ENCODE data around the gene CAMK2G. TPM values are rescaled to one million over a fixed set of nuclear protein-coding genes. Genes with fewer than 3 reads are reported as not detected.
"Not testable (repeated sequence)": the region's sequence is repeated elsewhere in the genome, so short reads cannot be mapped to it uniquely, and the experiment has no call there.

Gene CAMK2G
- total RNA-seq, 2 donors from 2014 or later = 41.9 to 47.8 TPM

DNA sequence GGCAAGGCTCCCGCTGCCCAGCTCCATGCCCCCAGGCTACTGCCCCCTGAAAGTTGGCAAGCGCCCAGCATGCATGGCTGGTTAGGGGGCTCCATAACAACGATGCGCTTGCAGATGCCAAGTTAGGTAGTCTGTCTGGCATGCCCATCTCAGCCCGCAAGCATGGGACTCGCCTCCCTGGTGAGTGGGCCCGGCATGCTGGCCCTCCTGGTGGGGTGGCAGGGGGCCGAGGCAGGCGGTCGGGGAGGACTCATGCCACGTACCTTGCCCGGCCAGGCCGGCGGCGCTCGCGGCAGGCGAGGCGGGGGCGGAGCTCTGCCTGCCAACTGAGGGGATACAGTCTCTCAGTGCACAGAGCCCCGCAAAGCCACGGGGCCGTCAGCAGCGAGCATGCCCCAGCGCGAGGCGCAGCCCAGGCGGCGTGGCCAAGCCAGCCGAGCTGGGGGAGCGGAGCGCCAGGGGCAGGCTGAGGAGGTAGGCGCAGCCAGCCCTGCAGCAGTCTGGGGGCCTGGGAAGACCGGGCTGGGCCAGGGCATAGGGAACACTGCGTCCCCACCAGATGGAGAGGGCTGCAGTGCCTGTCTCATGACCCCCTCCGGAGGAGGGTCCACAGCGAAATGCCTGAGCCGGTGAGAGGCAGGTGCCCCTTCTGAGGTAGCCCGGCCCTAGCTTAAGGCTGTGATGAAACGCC is 34.9 kb downstream of the CAMK2G start:
- Histone ChIP-seq H3K4me3 (no peak overlapping the region), H3K27ac (no peak overlapping the region), H3K36me3 (peaks cover 3 to 17% of the 10 kb centered on the region in 2 donors), H3K9me3 (no peaks in the 10 kb centered on the region), H3K4me1 (replicated peaks) (no peaks in the 10 kb centered on the region), H3K27me3 (replicated peaks; ENCODE audit: insufficient read depth) (no peaks in the 10 kb centered on the region)
- intact Hi-C loops (cut with DNase I) = no loop called here
- WGBS = 95% methylated on average over 38 of the region's 40 CpGs
- DNase-seq (ENCODE audit: low spot score) = no peak
- TF ChIP-seq POLR2A (IDR thresholded peaks at IDR 0.05) (no peak), POLR2AphosphoS5 (IDR thresholded peaks at IDR 0.05) (no peak)
- TF ChIP-seq, protein P1, sequence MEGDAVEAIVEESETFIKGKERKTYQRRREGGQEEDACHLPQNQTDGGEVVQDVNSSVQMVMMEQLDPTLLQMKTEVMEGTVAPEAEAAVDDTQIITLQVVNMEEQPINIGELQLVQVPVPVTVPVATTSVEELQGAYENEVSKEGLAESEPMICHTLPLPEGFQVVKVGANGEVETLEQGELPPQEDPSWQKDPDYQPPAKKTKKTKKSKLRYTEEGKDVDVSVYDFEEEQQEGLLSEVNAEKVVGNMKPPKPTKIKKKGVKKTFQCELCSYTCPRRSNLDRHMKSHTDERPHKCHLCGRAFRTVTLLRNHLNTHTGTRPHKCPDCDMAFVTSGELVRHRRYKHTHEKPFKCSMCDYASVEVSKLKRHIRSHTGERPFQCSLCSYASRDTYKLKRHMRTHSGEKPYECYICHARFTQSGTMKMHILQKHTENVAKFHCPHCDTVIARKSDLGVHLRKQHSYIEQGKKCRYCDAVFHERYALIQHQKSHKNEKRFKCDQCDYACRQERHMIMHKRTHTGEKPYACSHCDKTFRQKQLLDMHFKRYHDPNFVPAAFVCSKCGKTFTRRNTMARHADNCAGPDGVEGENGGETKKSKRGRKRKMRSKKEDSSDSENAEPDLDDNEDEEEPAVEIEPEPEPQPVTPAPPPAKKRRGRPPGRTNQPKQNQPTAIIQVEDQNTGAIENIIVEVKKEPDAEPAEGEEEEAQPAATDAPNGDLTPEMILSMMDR (IDR thresholded peaks at IDR 0.05) = no peak

DNA sequence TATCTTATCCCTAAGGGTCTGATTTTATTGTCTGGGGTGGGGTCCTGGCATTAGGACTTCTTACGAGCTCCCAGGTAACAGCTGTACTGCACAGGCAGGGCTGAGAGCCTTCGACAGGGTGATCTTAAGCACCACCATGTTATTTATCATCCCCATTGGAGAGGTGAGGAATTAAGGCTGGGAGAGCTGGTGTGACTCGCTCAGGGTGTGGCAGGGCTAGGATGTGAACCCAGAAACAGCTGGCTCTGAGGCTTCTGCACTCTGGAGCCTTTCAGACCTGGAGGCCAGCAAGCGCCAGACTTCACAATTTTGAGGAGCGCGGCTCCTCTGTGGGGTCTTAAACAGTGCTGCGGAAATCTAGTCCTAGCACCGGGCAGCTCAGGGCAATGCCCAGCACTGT is 35.5 kb downstream of the CAMK2G start:
- Histone ChIP-seq H3K4me3 (no peak overlapping the region), H3K36me3 (peaks cover 3 to 17% of the 10 kb centered on the region in 2 donors), H3K27me3 (replicated peaks; ENCODE audit: insufficient read depth) (no peaks in the 10 kb centered on the region), H3K9me3 (no peaks in the 10 kb centered on the region), H3K27ac (no peak overlapping the region), H3K4me1 (replicated peaks) (no peaks in the 10 kb centered on the region)
- TF ChIP-seq POLR2AphosphoS5 (IDR thresholded peaks at IDR 0.05) (no peak), POLR2A (IDR thresholded peaks at IDR 0.05) (no peak)
- TF ChIP-seq, protein P1 (IDR thresholded peaks at IDR 0.05) = no peak
- DNase-seq (ENCODE audit: low spot score) = no peak
- intact Hi-C loops (cut with DNase I) = no loop called here
- 88% methylated on average over 8 of the region's 8 CpGs for WGBS

DNA sequence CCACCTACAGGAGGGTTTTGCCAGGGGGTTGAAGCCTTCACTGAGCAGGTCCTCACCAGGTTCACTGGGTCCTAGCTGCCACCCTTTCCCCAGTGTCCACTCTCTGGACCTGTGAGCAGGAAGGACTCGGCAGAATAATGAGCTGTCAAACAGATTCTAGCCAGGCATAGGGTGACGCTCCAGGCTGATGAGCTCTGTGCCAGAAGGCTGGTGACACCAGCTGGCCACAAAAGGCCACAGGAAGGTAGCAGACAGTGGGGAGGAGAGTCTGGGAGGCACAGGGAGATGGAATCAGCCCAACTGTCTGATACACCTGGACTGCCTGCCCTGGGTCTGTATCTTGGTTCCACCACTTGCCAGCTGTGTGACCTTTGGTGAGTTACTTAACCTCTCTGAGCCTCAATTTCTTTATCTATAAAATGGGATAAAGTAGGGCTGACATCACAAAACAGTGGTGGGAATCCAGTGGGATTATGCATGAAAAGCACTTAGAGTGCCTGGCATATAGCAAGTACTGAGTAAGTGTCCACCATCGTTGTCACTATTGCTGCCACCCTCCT is 36.3 kb downstream of the CAMK2G start:
- DNase-seq (ENCODE audit: low spot score) = no peak
- Histone ChIP-seq H3K4me3 (no peak overlapping the region), H3K27me3 (replicated peaks; ENCODE audit: insufficient read depth) (no peaks in the 10 kb centered on the region), H3K9me3 (no peaks in the 10 kb centered on the region), H3K4me1 (replicated peaks) (no peaks in the 10 kb centered on the region), H3K27ac (peak overlapping the region in 1 of 2 donors; percentile 58), H3K36me3 (peaks cover 3 to 17% of the 10 kb centered on the region in 2 donors)
- intact Hi-C loops (cut with DNase I) = no loop called here
- TF ChIP-seq, protein P1 (IDR thresholded peaks at IDR 0.05) = no peak
- TF ChIP-seq POLR2A (IDR thresholded peaks at IDR 0.05) = no peak
- TF ChIP-seq POLR2AphosphoS5 (IDR thresholded peaks at IDR 0.05) = no peak
- whole genome bisulfite sequencing = 83% methylated on average over 3 of the region's 3 CpGs

DNA sequence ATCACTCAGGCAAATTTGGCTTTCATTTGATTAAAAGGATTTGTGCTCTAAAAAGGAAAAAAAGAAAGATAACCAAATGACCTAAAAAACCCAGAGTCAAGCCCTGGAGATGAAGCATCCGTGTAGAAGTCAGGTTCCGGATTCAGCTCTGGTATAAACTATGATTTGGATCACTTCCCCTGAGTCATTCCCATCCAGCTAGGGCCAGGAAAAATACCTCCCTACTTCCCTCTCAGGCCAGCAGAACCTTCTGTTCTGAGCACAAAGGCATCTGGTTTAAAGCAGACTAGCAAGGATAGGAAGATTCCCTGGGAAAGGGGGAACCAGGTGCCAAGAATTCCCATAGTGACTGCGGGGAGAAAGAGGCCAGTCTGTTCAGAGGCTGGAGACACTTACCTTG is 37.3 kb downstream of the CAMK2G start:
- intact Hi-C loops (cut with DNase I) = no loop called here

DNA sequence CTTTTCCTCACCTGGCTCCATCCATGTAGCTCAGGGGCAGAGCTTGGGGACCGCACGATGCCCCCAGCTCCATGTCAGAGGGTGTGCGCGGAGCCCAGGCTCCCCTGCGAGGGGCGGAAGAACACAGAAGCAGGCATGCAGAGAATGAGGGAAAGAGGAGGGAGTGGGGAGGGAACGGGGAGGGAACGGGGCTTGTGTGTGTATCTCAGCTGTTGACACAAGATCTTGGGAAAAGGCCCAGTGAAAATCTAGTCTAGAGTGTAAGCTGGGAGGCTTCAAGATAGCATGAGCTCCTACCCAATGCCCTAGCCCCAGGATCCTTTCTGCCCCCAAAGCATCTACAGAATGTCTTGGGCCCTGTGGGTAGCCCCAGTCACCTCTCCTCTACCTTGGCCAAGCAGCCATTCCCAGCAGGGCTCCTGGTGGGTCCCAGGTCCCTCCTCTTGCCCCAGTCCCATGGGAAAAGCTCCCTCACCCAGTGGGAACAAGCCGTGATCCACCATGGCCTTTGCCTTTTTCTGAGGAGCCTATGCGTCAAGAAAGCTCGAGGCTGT is 37.9 kb downstream of the CAMK2G start:
- TF ChIP-seq POLR2AphosphoS5 (IDR thresholded peaks at IDR 0.05) = peak; percentile 23
- TF ChIP-seq, protein P1 (IDR thresholded peaks at IDR 0.05) = no peak
- Histone ChIP-seq H3K36me3 (peaks cover 3 to 9% of the 10 kb centered on the region in 2 donors), H3K9me3 (no peaks in the 10 kb centered on the region), H3K4me3 (no peak overlapping the region), H3K27me3 (replicated peaks; ENCODE audit: insufficient read depth) (no peaks in the 10 kb centered on the region), H3K27ac (peak overlapping the region; percentile 54 to 58), H3K4me1 (replicated peaks) (no peaks in the 10 kb centered on the region)
- intact Hi-C loops (cut with DNase I) = no loop called here
- 73% methylated on average over 11 of the region's 11 CpGs for WGBS
- peak; percentile 58 for DNase-seq (ENCODE audit: low spot score)

More for the DNA sequence above, 37.3 kb downstream of the CAMK2G start:
- H3K9me3 ChIP-seq = no peaks in the 10 kb centered on the region
- H3K4me1 ChIP-seq (replicated peaks) = no peaks in the 10 kb centered on the region
- no peak overlapping the region for H3K4me3 ChIP-seq
- TF ChIP-seq POLR2AphosphoS5 (IDR thresholded peaks at IDR 0.05) = peak; percentile 10
- TF ChIP-seq POLR2A (IDR thresholded peaks at IDR 0.05) = no peak
- peaks cover 3 to 11% of the 10 kb centered on the region in 2 donors for H3K36me3 ChIP-seq
- H3K27ac ChIP-seq = peak overlapping the region; percentile 54 to 58
- 52% methylated on average over 3 of the region's 3 CpGs for WGBS
- H3K27me3 ChIP-seq (replicated peaks; ENCODE audit: insufficient read depth) = no peaks in the 10 kb centered on the region
- no peak for DNase-seq (ENCODE audit: low spot score)

DNA sequence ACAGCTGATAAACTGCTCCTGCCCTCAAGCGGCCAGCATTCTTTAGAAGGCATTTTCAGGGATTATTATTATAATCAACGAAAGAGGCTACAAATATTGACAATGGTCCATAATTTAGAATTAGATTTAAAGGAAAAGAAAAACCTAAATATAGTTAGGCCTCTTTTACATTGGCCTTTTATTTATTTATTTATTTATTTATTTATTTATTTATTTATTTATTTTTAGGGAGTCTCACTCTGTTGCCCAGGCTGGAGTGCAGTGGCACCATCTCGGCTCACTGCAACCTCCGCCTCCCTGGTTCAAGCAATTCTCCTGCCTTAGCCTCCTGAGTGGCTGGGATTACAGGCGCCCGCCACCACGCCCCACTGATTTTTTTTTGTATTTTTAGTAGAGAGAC is 45.3 kb downstream of the CAMK2G start:
- intact Hi-C loops (cut with DNase I); H3K4me3 ChIP-seq; DNase-seq (ENCODE audit: low spot score); H3K9me3 ChIP-seq; H3K4me1 ChIP-seq (replicated peaks); H3K36me3 ChIP-seq; H3K27me3 ChIP-seq (replicated peaks; ENCODE audit: insufficient read depth); H3K27ac ChIP-seq: not testable (repeated sequence)
- WGBS = 89% methylated on average over 7 of the region's 7 CpGs
